SKM-1 treated with dmso at 0.1 percent for 144 hours (cell line): ENCODE results near the gene TOP3B.
"Not testable (repeated sequence)": the region's sequence is repeated elsewhere in the genome, so short reads cannot be mapped to it uniquely, and the experiment has no call there.

Experiments used
- DNase-seq: peaks from one replicate; lab custom pipeline; 2025; ENCODE audit not compliant: unreplicated experiment; lab: John Stamatoyannopoulos, UW

The TOP3B gene

DNA sequence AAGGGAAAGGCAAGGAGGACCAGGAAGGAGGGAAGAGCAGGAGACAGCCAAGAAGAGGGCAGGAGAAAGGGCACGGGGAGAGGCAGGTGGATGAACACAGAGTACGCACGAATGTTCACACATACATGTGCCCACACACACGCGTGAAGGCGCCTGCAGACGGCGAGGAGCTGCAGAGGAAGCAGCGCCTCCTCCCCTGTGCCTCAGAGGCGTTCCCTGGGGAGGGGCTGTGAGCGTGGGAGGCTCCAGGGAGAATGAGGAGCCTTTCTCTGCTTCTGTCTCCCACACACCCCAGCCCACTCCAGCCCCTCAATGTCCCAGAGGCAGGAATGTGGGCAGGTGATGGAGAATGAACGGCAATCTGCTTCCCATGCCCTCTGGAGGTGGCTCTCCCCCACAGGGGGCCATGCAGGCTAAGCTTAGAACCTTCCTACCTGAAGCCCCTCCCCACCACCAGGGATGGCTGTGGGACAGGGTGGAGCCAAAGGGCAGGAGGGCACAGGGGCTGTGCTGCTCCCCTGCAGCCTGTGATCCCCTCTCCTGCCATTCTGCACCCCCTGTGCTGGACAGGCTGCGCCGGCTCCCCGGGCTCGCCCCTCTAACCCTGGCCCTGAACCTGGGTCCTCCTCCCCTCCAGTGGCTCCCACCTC lies 55.3 kb downstream of the TOP3B start:
- DNase-seq, result no peak

DNA sequence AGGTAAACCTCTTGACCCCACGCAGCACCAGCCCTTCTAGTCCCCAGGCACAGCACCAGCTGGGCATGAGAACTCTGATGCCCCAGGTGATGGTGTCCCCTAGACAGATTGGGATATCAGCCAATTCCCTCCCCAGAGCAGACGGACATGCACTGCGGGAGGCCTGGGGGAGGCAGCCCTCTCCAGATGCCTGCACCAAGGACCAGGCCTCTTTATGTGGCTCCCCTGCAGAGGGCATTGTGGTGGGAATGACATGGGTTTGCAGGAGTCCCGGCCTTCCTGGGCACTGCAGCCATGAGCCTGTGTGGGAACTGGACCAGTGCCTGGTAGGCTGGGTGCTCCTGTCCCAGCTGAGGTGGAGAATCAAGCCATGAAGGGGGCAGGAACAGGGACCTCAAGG lies 55.9 kb downstream of the TOP3B start:
- no peak for DNase-seq

GRCh38 chr22:21923163-21923561 lies 59.4 kb downstream of the TOP3B start:
- no peak for DNase-seq

DNA sequence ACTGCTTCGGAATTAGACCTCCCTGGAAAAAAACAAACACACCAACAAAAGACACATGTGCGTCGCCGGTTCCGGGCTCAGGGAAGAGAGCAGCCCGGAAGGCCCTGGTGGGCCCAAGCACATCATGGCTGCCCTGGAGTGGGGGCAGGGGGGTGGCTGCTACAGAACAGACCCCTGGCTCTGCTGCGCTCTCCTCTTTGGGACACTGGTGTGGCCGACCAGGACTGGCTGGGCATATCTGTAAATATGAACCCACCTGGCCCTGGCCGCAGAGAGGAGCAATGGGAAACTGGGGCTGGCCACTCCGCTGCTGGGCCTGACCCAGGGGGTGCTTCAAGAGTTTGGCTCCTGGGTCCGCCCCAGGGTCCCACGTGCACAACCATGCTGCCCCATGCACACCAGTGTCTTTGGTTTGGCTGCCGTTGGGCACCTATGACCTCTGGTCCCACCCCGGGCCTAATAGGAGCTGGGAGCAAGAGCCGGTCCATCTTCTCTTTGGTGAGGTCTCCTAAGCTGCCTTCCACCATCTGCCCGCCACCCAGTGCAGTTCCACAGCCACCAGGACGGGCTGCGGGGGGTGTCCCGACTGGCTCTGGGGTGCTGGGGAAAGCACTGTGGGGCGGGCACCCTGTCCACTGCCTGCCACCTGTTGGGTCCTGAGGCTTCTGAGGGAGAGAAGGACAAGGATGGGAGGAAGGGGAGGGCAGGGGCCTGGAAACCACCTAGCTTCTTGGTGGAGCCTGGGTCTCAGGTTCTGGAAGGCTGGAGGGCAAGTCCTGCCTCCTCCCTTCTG lies 60.0 kb downstream of the TOP3B start:
- DNase-seq, result no peak

DNA sequence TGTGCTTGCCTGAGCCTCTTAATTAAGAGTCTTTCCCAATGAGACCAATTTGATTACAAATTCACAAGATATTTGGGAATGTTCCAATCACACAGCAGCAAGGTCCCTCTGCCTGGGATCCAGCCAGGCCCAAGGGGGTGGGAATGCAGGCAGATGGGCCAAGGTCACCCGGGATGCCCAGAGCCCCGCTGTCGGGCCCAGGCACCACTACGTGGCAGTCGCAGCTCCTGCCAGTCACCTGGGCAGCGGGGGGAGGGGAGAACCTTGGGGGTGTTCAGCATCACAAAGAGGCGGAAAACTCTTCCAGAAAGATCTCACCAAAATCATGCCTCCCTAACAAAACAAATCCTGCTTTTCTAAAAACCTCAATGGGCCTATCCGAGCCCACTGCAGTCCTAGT lies 60.9 kb downstream of the TOP3B start:
- DNase-seq, result no peak

DNA sequence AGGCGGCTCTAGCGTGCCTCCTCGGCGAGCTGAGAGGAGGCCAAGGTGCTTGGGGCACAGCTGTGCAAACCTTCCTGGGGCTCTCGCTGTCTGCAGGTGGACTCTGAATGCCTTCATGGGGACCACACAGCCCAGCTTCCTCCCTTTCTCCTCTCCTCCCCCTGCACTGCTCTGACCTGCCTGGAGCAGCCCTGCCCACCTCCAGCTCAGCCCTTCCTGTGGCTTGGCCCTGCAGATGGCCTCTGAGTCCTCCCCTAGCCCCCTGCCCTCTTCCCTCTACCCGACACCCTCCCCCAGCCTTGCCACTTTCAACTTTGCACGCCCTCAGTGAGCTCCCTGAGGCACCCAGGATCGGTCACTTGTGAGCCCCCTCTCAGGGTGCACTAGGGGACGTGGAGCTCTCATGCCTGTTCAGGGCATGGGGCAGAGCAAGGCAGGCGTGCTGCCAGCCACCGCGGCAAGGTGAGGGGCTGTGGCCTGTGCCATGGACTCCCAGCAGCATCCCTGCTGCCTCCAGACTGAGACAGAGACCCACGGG lies 61.3 kb downstream of the TOP3B start:
- no peak for DNase-seq

DNA sequence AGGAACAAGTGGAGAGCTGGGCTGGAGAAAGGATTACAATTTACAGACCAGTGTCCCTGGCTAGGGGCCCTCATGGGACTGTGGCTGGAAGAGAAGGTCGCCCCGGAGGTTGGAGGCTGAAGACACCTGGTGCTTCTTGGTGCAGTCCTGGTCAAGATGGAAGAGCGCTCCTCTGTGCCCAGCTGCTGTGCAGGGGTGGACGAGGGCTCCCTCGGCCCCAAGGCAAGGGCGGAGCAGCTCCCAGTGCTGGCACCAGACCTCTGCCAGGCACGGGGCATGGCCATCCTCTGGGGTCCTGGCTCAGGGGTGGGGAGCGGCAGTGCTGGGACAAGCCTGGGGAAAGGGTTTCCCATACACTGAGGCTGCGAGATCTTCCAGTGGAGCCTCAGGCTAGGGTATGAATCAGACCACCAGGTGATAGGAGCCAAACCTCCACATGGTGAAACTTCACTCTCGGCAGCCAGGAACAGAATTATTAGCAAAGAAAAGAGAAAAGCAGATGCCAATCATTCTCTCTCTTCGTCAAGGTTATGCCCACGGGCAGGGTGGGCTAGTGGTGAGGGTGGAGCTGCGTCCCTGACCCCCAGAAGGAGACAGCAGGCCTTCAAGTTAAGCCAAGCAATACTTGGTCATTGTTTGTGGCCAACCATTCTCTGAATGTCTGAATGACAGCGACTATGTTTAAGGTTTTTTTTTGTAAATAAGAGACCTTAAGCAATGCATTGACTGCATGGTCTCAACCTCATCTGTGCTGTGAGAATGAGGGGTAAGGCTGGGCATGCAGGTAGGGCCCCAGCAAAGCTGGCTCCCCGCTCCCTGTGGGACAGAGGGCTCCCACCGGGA lies 62.0 kb downstream of the TOP3B start:
- DNase-seq, result no peak

DNA sequence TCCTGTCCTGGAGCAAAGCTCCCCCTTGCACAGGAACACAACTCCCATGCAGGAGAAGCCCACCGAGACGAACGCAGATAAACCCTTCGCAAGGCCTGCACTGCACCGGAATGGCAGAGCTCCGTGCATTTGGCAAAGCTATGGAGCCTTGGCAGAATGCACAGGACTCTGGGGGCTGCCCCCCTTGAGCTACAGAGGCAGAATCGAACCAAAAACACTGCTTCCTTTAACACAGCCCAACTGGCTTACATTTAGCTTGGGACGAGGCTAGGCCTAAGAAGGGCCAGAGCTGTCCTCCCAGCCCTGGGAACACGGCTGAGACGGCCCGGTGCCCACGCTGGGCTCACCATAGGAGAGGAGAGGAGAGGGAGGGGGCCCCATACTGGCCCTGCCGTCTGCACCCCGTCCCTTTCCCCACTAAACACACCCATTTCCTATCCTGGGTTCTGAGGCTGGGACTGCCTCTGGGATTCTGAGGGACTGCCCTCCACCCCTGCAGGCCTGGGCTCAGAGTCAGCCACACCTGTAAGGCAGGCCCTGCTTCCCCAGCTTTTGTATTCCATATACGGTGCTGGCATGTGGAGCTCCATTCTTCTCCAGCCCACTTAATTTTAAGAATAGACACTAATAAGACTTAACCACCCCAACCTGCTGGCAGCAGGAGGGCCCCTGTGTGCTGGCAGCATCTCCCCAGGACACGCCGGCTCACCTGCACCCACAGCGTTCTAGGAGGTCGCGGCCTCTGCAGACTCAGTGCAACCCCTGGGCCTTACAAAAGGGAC lies 62.9 kb downstream of the TOP3B start:
- no peak for DNase-seq

DNA sequence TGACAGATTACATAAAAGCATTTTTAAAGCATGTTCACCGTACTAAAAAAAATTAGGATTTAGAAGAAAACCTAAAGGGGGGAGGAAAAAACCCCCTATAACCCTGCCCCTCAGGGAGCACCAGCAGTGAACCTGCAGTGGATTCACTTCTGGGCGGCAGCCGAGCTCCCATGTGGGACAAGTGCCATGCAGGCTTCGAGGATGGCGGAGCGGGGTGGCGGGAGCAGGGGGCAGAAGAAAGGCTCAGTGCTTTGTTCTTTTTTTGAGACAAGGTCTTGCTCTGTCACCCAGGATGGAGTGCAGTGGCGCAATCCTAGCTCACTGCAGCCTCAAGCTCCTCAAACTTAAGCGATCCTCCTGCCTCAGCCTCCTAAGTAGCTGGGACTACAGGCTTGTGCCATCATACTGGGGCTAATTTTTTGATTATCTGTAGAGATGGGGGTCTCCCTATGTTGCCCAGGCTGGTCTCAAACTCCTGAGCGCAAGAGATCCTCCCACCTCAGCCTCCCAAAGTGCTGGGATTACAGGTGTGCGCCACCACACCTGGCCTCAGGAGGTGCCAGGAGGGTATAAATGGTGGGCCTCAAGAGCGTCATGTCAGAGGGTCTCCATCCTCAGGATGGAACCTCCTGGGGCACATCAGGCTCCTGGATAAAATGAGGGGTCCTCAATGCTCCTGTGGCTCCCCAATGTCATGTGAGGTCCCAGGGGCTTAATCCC lies 64.0 kb downstream of the TOP3B start:
- no peak for DNase-seq

GRCh38 chr22:21917959-21918261 lies 64.7 kb downstream of the TOP3B start:
- DNase-seq, result no peak

DNA sequence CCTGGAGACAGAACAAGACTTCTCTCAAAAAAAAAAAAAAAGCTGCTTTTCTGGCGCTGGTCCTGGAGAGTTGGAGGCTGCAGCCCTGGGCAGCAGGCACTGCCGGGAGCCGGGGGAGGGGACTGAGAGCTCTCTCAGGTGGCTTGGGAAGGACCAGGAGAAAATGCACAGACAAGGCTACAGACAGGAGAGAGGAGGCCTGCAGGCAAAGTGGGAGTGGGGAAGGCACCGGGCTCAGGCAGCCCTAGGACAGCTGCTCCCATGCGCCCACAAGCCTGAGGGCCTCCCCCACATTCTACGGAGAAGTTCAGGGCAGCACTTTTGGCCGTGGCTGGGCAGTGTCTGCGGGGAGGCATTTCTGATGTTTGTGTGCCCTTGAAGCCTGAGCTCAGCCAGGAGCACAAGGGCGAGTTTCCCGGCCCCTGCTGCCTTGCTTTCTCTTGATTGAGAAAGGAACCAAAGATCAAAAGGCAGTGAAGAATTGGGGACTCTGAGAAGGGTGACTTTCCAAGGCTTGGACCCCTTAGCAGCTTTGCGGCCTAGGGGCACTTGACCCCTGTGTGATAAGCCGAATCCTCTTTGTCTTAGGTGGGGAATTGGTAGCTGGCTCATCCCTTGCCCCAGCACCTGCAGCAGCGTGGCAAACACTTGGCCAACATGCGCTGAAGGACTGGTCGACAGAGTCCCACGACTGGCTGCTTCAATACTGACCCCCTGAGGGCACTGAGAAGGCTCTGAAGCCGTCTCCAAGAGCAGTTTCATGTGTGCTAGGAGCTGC lies 65.2 kb downstream of the TOP3B start:
- DNase-seq, result no peak

- DNase-seq, result no peak
Observed at GRCh38 chr22:21916309-21916918, 66.2 kb downstream of the TOP3B start.

GRCh38 chr22:21915624-21916308 lies 66.8 kb downstream of the TOP3B start:
- DNase-seq, result no peak

DNA sequence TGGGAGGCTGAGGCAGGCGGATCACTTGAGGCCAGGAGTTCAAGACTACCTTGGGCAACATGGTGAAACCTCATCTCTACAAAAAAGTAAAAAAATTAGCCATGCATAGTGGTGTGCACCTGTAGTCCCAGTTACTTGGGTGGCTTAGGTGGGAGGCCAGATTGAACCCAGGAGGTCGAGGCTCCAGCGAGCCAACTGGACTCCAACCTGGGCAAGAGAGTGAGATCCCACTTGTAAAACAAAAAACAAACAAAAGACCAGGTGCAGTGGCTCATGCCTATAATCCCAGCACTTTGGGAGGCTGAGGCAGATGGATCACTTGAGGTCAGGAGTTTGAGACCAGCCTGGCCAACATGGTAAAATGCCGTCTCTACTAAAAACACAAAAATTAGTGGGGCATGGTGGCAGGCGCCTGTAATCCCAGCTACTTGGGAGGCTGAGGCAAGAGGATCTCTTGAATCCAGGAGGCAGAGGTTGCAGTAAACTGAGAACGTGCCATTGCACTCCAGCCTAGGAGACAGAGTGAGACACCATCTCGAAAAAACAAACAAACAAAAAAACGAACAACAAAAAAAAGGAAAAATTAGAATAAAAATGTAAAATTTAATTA lies 68.4 kb downstream of the TOP3B start:
- DNase-seq, result not testable (repeated sequence)

GRCh38 chr22:21910367-21910766 lies 72.2 kb downstream of the TOP3B start:
- not testable (repeated sequence) for DNase-seq

GRCh38 chr22:21909871-21910270 lies 72.7 kb downstream of the TOP3B start:
- no peak for DNase-seq

GRCh38 chr22:21907638-21908522 lies 74.7 kb downstream of the TOP3B start:
- no peak for DNase-seq
